GM18907 (cell line): ENCODE measurements around the gene EPHA1.

Source experiments
- ATAC-seq: cut with Tn5 transposase; IDR thresholded peaks from one replicate; pipeline ENCODE4 v1.9.1; 2021; ENCODE audit warnings: mild to moderate bottlenecking, moderate library complexity; ENCODE audit not compliant: unreplicated experiment

EPHA1 gene

DNA sequence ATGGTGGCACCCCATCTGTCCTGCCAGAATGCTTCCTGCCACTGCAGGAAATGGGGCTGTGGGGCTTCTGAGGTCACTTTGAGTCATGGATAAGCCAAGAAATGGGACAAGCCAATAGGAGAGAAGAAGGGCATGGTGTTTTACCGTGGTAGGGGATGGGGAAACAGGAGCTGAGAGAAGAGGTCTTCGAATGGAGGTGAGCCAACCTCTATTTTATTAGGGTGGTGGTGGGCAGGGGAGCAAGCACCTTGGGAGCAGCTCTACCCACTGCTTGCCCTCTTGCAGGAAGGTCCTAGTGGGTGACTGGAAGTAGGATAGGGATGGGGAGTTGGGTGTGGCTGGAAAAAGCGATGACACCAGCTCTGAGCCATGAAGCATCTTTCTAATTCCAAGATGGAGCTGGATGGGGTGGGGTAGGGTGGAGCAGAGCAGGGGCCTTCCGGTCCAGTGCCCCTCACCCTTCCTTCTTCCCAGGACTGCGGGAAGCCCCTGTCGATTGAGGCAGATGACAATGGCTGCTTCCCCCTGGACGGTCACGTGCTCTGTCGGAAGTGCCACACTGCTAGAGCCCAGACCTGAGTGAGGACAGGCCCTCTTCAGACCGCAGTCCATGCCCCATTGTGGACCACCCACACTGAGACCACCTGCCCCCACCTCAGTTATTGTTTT lies 18.4 kb downstream of the EPHA1 start:
- ATAC-seq: no peak

DNA sequence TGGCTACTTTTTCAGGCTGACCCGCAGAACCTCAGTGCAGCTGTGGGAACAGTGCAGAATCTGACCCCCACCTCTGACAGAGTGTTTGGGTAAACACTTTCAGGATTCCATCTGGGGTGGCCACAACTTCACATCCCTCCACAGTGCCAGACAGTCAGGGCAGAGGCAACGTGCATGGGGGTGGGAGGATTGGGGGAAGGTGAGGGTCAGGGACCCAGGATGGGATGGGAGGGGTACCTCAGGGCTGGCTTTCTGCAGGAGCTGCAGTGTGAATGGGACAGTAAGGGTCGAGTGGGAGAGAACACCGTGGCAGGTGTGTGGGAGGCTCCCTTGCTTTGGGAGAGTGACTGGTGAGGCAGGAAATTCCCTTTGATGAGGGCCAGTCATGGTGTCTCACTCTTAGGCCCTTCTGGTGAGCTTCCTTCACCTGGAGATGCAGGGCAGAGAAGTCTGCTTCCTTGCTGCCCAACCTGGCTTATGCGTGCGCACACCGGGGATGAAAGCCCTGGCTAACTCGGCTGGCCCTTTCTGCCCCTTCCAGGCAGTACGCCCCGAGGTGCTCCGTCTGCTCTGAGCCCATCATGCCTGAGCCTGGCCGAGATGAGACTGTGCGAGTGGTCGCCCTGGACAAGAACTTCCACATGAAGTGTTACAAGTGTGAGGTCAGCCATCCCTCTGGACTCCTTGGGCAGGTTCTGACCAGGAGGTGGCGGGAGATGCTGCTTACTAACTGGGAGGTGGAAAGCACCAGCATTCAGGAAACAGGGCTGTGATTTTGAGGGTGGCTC lies 19.1 kb downstream of the EPHA1 start:
- ATAC-seq: no peak

DNA sequence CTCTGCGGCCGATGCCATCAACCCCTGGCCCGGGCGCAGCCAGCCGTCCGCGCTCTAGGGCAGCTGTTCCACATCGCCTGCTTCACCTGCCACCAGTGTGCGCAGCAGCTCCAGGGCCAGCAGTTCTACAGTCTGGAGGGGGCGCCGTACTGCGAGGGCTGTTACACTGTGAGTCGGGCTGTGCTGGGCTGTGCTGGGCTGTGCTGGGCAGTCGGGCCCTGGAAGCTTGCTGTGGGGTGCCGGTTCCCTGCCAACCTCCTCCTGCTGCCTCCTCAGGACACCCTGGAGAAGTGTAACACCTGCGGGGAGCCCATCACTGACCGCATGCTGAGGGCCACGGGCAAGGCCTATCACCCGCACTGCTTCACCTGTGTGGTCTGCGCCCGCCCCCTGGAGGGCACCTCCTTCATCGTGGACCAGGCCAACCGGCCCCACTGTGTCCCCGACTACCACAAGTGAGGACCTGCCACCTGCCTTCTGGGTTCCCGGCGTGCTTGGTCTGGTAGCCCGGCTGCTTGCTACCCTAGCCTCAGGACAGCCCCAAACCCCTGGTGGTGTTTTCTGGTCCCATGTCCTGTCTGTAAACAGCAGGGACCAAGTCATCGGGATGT lies 20.1 kb downstream of the EPHA1 start:
- ATAC-seq: no peak

DNA sequence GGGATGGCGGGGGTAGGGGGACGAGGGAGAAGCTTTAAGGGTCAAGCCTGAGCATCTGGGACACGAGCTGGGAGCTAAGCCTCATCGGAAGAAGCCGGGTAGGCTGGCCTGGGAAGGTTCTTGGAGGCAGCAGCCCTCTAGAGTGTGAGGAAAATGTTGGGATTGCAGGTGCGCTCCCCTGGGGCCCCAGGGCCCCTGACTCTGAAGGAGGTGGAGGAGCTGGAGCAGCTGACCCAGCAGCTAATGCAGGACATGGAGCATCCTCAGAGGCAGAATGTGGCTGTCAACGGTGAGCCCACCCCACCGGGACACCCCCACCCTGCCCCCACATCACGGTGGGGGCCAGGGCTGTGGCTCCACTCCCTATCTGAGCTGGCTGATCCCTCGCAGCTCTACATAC lies 20.6 kb downstream of the EPHA1 start:
- no peak for ATAC-seq

DNA sequence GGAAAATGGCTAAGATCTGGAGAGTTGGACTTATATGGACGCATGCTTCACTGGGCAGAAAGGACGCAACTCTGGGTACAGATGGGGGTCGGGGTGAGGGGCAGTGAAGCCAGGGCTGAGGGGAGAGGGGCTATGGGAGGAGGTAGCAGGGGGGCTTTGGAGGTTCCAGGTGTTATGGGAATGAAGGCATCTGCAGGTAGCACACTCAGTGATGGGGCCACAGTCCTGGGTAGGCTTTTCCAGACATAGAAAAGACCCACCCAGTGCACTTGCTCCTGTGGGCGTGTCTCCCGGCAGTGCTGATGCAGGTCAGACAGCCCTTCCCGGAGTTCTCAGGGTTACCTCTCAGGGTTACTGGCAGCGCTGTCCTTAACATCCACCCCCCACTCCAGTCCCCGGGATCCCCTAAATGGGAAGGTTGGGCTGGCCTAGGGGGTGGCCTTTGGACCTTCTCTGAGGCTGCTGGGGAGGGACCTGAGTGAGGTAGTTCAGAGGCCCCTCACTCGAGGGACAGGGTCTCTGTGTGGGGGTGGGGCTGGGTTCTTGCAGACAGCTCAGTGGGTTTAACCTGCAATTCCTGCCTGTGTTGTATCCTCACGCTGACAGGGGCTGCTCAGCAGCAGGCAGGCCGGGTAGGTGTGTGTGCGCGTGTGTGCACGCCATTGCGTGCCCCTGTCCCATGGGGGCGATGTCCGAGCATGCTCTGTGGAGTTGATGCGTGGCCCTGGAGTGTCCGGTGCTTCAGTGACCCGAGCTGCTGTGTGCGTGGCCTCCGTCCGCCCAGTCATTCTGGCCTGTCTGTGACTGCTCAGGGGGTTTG lies 21.3 kb downstream of the EPHA1 start:
- no peak for ATAC-seq

DNA sequence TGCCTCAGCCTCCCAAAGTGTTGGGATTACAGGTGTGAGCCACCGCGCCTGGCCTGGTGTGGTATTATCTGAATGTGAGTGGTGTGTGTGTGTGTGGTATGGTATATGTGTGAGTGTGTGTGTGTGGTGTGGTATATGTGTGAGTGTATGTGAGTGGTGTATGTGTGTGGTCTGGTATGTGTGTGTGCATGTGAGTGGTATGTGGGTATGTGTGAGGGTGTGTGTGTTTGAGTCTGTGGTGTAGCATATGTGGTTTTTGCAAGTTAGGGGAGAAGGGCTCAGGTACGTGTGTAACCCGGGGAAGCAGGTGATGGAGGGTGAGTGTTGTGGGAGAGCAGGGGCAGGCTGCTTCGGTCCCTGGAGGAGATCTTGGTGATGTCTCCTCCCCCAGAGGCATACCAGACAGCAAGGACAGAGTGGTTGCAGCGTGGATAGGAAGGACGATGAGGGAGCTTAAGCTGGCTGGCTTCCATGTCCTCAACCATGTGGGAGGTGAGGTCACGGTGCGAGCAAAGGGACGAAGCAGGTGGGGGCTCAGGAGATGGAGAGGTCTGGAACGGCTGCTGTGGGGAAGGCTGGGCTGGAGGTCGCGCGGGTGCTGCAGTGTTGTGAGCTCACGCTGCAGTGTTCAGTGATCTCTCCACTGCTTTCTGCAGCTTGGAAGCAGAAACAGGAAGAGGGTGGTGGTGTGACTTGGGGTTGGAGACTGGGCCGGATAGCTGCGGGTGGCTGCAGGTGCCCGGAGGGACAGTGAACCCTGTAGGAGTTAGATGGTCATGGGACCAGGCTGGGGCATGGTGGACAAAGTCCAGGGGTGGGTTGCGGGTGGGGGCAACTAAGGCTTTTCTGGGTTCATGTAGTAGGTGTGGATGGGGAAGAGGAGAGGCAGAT lies 22.5 kb downstream of the EPHA1 start:
- ATAC-seq: peak; percentile 43

DNA sequence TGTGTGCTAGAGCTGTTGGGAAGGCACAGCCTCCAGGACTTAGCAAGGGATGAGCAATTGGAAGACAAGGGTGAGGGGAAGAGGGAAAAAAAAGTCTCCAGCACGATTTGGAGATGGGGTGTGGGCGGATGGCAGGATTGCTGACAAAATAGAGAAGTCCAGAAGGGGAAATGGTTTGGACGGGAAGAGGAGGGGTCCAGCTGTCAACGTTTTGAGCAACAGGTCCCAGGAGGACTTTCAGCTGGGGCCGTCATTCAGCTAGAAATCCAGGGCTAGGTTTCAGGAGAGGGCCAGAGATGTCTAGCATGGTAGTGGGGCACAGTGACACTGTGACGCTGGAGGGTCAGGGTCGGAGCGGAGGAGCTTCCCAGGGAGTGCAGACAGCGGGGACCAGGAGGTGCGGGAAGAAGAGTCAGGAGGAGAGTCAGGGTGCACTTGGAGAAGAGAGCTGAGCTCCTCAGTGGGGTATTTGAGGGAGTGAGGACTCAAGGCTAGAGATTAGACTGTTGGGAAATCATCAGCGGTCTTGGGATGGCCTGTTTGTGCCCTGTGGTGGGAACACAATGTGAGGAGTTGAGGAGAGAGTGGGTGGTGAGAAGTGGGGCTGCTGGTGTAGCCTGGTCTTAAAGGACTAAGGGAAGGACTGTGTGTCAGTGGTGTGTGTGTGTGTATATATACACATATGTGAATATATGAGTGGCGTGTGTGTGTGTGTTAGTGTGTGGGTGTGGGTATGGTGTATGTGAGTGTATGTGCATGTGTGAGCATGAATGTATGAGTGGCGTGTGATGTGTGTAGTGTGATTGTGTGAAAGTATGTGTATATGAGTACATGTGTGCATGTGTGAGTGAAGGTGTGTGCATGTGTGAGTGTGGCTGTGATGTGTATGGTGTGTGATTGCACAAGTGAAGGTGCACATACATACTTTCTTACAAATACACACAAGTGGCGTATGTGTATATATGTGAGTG lies 23.7 kb downstream of the EPHA1 start:
- no peak for ATAC-seq

DNA sequence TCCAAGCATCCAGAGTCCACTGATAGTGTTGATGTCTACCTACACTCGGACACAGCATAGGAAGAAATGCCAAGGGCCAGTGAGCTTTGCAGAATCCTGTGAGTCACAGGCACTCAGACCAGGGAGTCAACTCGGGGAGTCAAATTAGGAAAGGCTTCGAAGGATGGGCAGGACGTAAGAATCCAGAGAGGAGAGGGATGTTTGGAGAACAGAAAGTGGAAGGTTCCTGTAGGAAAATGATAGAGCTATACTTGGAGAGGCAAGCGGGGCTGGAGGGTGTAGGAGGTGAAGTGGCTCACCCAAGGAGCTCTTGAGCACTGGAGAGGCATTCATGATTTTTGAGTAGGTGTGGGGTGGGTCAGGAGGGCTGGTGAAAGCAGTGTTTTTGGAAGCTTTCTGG lies 24.5 kb downstream of the EPHA1 start:
- ATAC-seq: no peak

DNA sequence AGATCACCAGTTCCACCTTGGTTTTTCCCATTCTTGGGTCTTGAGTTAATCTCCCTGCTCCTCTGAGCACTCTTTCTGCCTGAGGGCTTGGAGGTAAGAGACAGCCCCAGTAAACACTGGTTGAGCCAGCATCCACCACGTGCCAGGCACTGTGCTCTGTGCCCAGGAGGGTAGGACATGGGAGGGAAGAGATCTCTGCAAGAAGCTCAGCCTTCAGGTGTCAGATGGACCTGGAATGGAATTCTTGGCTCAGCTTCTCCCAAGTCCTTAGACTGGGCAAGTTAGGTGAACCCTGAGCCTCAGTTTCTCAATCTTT lies 25.1 kb downstream of the EPHA1 start:
- no peak for ATAC-seq

DNA sequence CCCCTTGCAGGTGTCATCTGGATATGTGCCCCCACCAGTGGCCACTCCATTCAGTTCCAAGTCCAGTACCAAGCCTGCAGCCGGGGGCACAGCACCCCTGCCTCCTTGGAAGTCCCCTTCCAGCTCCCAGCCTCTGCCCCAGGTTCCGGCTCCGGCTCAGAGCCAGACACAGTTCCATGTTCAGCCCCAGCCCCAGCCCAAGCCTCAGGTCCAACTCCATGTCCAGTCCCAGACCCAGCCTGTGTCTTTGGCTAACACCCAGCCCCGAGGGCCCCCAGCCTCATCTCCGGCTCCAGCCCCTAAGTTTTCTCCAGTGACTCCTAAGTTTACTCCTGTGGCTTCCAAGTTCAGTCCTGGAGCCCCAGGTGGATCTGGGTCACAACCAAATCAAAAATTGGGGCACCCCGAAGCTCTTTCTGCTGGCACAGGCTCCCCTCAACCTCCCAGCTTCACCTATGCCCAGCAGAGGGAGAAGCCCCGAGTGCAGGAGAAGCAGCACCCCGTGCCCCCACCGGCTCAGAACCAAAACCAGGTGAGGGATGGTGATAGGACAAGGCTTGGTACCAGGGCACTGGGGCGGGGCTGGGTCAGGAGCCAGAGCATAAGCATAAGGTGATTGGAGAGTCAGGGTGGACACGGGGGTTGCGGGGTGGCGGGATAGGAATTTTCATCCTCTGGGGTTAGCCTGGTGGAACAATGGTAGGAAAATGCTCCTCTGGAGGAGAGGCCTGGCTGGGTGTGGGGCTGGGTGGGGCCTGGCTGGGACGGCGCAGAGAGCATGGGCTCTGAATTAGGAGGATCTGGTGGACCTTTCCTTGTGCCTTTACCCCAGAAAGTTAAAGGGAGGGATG lies 25.6 kb downstream of the EPHA1 start:
- ATAC-seq: no peak

DNA sequence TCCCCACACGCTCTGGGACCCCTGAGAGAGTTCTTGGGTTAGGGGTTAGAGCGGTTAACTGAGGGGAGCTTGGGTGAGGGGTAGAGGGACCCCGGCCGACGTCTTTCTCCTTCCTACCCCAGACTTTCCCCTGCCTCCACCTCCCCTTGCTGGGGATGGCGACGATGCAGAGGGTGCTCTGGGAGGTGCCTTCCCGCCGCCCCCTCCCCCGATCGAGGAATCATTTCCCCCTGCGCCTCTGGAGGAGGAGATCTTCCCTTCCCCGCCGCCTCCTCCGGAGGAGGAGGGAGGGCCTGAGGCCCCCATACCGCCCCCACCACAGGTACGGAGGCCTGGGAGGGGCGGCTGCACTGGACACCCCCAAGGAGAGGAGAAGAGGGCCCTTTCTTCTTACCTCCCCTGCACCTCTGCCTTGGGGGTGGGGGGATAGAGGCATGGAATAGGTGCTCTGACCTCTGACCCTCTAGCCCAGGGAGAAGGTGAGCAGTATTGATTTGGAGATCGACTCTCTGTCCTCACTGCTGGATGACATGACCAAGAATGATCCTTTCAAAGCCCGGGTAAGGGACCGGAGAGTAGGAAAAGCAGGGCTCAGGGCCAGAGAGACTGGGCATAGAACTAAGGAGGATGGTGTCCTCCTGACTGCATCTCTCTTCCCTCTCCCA lies 26.4 kb downstream of the EPHA1 start:
- no peak for ATAC-seq

DNA sequence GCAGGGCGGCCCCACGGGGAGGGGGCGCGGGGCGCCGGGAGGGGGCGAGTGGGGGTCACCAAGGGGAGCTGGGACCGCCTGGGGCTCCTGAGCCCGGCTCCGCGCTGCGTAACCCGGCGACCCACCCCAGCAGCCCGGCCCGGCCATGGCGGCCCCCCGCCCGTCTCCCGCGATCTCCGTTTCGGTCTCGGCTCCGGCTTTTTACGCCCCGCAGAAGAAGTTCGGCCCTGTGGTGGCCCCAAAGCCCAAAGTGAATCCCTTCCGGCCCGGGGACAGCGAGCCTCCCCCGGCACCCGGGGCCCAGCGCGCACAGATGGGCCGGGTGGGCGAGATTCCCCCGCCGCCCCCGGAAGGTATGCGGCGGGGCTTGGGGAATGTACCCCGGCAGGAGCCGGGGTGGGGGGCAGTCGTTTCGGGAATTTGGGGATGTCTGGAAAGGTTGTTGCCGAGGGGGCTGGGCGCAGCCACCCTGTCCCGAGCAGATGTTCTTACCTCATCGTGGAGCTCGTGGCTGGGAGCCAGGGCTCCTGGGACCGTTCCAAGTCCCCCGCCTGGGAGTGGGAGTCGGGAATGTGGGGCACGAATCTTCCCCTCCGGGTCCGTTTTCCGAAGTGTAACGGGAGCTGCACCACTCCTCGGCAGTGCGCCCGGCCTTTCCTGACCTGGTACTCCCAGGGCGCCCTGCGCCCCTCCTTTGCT lies 27.1 kb downstream of the EPHA1 start:
- peak; percentile 20 for ATAC-seq

DNA sequence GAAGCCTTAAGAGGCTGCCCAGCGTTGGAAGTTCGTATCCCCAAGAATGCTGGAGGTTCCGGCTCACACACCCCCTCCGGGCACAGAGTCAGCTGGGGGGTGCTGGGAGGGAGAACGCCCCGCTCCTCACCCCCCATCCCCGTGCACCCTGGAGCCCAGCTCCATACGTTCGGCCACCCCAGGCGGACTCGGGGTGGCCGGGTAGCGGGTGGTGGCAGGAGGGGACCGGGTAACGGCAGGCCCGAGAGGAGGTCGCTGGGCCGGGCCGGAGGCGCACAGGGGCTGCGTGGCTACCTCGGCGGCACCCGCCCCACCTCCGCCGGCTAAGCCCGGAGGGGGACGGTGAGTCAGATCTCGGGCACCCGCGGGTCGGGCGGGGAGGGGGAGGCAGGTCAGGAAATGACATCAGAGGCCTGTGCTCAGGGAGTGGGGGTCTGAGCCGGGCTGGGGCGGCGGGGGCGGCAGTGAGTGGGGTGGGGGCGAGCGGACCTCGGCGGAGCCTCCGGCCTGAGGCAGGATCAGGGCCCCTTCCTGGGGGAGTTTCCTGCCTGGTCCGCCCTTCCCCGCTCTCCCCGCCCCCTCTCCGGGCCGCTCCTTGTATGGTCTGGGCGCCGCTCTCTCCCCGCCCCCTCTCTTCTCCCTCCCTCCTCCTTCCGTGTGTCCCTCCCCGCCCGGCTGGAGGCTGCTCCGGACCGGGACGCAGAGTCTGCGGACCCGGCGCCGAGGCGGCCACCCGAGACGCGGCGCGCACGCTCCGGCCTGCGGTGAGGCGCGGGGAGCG lies 27.8 kb downstream of the EPHA1 start, which contains the start of gene ZYX:
ZYX (plus strand) TSS at position 700 of the 781 bp plus-strand sequence. CDS start 227 bp downstream, outside the sequence.
- ATAC-seq: peak; percentile 81

DNA sequence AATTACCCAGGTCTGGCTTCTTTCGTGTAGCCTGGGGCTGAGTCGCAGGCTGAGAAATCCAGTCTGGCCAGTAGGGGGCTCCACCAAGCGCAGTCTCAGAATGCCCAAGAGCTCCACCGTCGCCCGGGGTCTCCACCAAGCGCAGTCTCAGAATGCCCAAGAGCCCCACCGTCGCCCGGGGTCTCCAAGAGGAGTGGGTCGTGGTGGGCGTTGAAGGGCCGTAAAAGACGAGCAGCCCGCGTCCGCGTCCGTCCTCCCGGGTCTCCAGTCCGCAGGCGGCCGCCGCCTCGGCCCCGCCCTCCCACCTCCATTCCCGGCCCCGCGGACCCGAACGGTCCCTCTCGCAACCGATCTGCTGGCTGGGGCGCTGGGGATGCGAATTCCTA lies 28.4 kb downstream of the EPHA1 start:
- ATAC-seq: peak; percentile 69

DNA sequence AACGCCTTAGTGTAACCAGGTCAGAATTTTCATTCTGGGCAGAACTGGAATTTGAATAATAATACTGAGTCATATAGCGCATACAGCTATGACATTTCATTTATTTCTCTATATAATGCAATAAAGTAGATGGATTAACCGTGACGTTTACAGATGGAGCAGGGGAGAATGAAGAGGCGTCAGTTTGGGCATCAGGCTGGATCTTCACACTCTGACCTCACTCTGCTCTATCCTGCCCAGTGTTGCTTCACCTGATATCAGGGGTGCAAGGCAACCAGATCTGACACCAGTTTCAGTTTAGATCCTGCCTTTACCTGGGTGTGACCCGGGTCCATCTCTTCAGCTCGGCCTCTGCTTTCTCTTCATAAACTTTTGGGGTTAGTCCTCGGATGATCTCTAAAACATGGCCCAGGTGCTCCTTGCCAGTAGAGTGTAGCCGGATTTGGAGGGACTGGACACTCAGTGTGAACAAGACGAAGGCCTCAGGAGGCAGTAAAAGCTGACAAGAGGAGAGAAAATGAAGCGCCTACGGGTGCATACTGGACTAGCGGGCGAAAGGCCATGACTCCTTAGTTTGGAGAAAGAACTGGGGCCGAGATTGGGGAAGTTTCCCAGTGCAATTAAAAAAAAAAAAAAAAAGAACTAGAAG lies 28.9 kb downstream of the EPHA1 start:
- ATAC-seq: peak; percentile 1

DNA sequence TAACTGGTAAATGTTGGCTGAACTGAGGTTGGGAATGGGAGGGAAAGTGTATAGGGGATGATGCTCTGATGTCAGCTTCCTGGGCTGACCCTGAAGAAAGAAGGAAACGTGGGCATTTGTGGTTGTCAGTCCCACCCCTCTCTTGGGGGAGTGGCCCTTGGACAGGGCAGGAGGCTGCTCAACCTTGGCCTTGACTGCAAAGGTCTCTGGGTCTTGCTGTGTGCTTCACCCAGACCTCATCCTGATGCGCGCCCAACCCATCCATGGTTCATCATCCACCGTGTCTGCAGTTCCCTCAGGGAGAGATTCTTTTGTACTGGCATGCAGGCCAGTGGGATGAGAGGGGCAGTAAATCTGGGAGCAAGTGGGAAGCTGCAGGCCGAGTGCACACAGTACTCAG lies 32.3 kb downstream of the EPHA1 start:
- no peak for ATAC-seq
